GM13976 (cell line): Measurements from ENCODE around the gene HESX1.

Experiments
- DNase-seq: peaks from one replicate; pipeline ENCODE4 v3.0.0; 2012; ENCODE audit warnings: low spot score
- in situ Hi-C: fragments of 300-500 bp; cut with MboI; formaldehyde crosslinking; loops from one replicate; pipeline ENCODE4 v1.12.0; 2022; ENCODE audit warnings: low sequenced_read_pairs, mixed read lengths, inconsistent platforms; ENCODE audit not compliant: unreplicated experiment
- TF ChIP-seq, protein P1 (sequence below): IDR thresholded peaks from 2 replicates; pipeline ENCODE4 v1.5.1; 2012; ENCODE audit warnings: borderline replicate concordance, mild to moderate bottlenecking; ENCODE audit not compliant: insufficient read depth; ENCODE audit errors: extremely low read depth, missing control alignments, control extremely low read depth

Gene HESX1

DNA sequence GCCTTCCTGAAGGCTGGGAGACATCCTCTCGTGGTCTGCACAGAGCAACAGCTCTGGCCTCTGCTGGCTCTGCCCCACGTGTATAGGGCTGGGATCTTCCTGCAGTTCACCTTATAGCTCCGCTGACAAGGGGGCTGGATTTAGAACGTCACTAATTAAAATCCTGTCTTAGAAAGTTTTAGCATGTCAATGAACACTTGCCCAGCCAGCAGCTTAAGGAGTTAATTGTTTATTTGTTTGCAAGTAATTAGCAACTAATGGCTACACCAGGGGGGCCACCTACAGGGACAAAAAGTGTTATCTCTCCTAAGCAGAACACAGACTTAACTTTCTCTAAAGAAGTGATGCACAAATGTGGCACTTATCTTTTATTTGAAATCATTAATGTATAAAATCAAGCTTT is at the start of gene HESX1:
HESX1 (minus strand) TSS at position 84 of the 403 bp plus-strand sequence; CDS start at position 24, 60 bp downstream.
- TF ChIP-seq, protein P1, sequence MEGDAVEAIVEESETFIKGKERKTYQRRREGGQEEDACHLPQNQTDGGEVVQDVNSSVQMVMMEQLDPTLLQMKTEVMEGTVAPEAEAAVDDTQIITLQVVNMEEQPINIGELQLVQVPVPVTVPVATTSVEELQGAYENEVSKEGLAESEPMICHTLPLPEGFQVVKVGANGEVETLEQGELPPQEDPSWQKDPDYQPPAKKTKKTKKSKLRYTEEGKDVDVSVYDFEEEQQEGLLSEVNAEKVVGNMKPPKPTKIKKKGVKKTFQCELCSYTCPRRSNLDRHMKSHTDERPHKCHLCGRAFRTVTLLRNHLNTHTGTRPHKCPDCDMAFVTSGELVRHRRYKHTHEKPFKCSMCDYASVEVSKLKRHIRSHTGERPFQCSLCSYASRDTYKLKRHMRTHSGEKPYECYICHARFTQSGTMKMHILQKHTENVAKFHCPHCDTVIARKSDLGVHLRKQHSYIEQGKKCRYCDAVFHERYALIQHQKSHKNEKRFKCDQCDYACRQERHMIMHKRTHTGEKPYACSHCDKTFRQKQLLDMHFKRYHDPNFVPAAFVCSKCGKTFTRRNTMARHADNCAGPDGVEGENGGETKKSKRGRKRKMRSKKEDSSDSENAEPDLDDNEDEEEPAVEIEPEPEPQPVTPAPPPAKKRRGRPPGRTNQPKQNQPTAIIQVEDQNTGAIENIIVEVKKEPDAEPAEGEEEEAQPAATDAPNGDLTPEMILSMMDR: no peak
- in situ Hi-C loops: no loop called here
- DNase-seq: no peak

DNA sequence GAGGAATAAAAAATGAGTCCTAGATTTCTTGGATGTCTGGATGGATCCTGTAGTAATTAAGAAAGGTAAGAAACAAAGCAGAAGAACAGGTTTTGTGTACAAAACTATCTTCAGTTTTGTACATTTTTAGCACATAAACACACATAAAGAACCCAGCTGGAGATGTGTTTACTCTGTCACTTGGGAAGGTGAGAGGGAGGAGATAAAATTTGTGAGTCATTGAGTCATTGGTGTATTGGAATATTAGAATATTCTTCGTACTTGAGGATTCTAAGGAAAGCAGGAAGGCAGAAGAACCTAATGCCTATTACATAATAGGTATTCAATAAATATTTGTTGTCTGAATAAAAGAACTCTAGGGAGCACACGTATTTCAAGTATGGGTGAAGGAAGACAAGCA is 45.2 kb upstream of the HESX1 start:
- TF ChIP-seq, protein P1: no peak
- in situ Hi-C loops: no loop called here
- no peak for DNase-seq

DNA sequence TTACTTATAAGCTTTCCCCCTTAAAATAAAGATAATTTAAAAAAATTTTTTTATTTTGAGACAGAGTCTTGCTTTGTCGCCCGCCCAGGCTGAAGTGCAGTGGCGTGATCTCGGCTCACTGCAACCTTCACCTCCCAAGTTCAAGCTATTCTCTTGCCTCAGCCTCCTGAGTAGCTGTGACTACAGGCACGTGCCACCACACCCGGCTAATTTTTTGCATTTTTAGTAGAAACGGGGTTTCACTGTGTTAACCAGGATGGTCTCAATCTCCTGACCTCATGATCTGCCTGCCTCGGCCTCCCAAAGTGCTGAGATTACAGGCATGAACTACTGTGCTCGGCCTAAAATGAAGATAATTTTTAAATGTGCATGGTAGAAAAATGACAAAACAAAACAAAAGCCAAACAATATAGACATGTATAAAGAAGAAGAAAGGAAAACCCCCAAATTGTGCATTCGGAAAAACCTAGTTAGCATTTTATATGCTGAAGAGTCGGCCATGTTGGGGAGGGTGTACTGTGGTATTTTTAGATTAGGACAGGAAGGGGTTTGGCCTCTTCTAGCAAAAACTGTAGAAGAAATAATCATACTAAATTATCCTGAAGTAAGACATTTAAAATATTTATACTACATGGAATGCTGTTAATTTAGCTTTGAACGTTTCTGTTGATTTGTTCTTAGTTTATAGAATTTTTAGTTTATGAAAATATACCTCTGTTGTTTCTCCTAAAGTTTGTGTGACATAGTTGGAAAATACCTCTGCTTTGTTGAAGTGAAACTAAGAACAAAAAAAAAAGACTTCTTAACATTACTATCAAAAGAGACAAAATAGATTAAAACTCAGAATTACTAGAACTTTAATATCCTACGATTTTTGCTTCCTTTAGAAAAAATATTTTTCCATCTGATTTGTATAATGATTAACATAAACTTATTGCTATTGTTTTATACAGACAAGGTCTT is 35.1 kb upstream of the HESX1 start:
- in situ Hi-C loops: no loop called here

DNA sequence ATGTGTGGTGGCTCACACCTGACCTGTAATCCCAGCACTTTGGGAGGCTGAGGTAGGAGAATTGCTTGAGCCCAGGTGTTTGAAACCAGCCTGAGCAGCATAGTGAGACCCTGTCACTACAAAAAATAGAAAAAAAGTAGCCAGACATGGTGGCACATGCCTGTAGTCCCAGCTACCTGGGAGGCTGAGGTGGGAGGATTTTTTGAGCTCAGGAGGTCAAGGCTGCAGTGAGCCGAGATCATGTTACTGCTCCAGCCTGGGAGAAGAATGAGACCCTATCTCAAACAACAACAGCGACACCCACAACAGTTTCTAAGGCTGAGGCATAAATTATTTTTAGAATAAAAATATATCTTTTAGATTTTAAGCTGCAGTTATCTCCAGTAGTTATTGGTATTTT is 34.0 kb upstream of the HESX1 start:
- no peak for DNase-seq
- in situ Hi-C loops: no loop called here
- TF ChIP-seq, protein P1: no peak

More for the DNA sequence above, 35.1 kb upstream of the HESX1 start:
- DNase-seq: peak; percentile 60
- TF ChIP-seq, protein P1: no peak

DNA sequence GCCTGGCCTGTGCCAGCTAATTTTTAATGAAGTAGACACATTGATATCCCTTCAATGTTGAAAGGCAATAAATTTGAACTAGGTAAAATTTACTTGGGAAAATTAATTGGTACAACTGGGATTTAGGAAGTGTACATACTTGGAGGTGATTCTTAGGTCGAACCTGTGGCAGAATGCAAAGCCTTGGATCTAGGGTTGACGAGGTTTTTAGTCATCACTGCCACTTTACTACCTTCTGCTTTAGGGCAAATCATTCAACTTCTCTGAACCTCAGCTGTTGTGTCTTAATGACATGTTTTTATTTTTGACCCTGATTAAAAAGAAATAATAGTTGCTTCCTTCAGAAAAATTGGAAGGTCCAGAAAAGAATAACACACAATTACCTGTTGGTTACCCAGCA is 30.2 kb upstream of the HESX1 start:
- TF ChIP-seq, protein P1: no peak
- DNase-seq: no peak
- in situ Hi-C loops: no loop called here

DNA sequence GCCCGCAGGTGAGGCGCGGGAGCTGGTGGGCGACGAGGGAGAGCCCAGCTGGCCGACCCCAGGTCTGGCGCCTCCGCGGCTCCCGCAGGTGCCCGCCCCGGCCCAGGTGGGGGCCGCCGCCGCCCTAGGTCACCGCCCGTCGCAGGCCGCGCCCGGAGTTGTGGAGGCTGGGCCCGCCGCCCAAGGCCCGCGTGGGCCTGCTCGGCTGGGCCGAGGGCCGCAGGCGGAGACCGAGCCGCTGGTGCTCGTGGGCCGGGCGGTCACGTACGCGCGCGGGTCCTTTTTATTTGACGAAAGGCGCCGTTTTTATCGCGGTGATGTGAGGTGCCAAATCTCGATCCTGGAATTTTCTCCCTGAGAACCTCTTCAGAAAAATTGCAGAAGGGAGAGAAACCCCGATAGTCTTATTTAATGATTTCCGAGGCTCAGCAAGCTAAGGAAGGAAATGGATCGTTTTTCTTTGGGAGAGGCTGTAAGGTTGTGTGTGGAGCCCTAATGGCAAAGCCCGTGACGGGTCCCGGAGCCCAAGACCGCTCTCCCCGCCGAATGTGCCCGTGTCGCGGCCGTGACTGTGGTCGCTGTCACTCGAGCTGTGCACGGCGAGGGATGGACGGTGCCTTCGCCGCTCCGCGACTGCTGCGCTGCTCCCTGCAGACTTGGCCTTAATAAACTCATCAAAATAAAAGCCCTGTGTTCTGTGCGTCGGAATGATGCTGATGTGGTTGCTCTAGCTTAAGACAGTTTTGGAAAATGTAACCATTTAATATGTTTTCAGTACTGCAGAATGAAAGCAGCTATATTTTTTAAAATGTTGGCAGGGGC is 28.4 kb upstream of the HESX1 start:
- TF ChIP-seq, protein P1: no peak
- in situ Hi-C loops: no loop called here
- peak; percentile 50 for DNase-seq
